ENCODE data around the gene SLC10A7. TPM values are rescaled to one million over a fixed set of nuclear protein-coding genes. Genes with fewer than 3 reads are reported as not detected.

Gene SLC10A7
- total RNA-seq, 4 donors from 2014 or later = 5.6 to 12.8 (median 6.8) TPM

- Histone ChIP-seq H3K36me3 (peaks cover 0 to 31% of the 10 kb centered on the region in 2 donors), H3K4me1 (peaks cover 0 to 8% (median 0%) of the 10 kb centered on the region in 3 donors), H3K4me3 (no peak overlapping the region), H3K27me3 (no peaks in the 10 kb centered on the region), H3K9me3 (no peaks in the 10 kb centered on the region), H3K27ac (no peak overlapping the region)
- 60 to 63% methylated on average over 3 of the region's 3 CpGs for WGBS, 2 donors (ENCODE audit: low coverage in 1 of 2)
- TF ChIP-seq EP300 (IDR thresholded peaks at IDR 0.05) (no peak), CTCF (IDR thresholded peaks at IDR 0.05) (no peak), POLR2A (IDR thresholded peaks at IDR 0.05) (no peak), POLR2AphosphoS5 (IDR thresholded peaks at IDR 0.05) (no peak)
- ATAC-seq = no peak
Observed at GRCh38 chr4:146283758-146284651, 237.7 kb downstream of the SLC10A7 start.

- H3K27me3 ChIP-seq = no peaks in the 10 kb centered on the region
- TF ChIP-seq POLR2A (IDR thresholded peaks at IDR 0.05) = no peak
Observed at GRCh38 chr4:146282657-146283056, 239.1 kb downstream of the SLC10A7 start.

GRCh38 chr4:146278986-146279385 is 242.8 kb downstream of the SLC10A7 start:
- Histone ChIP-seq H3K4me1 (peaks cover 0 to 8% (median 0%) of the 10 kb centered on the region in 3 donors), H3K4me3 (no peak overlapping the region), H3K27me3 (no peaks in the 10 kb centered on the region), H3K27ac (no peak overlapping the region), H3K36me3 (no peaks in the 10 kb centered on the region), H3K9me3 (no peaks in the 10 kb centered on the region)
- no peak for ATAC-seq
- TF ChIP-seq CTCF (IDR thresholded peaks at IDR 0.05) (no peak), POLR2AphosphoS5 (IDR thresholded peaks at IDR 0.05) (no peak), EP300 (IDR thresholded peaks at IDR 0.05) (no peak), POLR2A (IDR thresholded peaks at IDR 0.05) (no peak)
- WGBS, 2 donors (ENCODE audit: low coverage in 1 of 2) = 62 to 83% methylated on average over 1 of the region's 1 CpG

More at GRCh38 chr4:146282657-146283056, 239.1 kb downstream of the SLC10A7 start:
- no peak overlapping the region for H3K4me3 ChIP-seq
- no peak for ATAC-seq
- peaks cover 0 to 21% of the 10 kb centered on the region in 2 donors for H3K36me3 ChIP-seq
- H3K4me1 ChIP-seq = peaks cover 0 to 8% (median 0%) of the 10 kb centered on the region in 3 donors
- H3K27ac ChIP-seq = no peak overlapping the region
- no peaks in the 10 kb centered on the region for H3K9me3 ChIP-seq

GRCh38 chr4:146275370-146275769 is 246.4 kb downstream of the SLC10A7 start:
- no peaks in the 10 kb centered on the region for H3K36me3 ChIP-seq
- no peak overlapping the region for H3K27ac ChIP-seq
- no peak overlapping the region for H3K4me3 ChIP-seq
- no peak for ATAC-seq
- H3K27me3 ChIP-seq = no peaks in the 10 kb centered on the region
- H3K4me1 ChIP-seq = no peaks in the 10 kb centered on the region
- no peaks in the 10 kb centered on the region for H3K9me3 ChIP-seq
- TF ChIP-seq CTCF (IDR thresholded peaks at IDR 0.05) = no peak
- TF ChIP-seq POLR2AphosphoS5 (IDR thresholded peaks at IDR 0.05) = no peak
- no peak for TF ChIP-seq POLR2A (IDR thresholded peaks at IDR 0.05)
- TF ChIP-seq EP300 (IDR thresholded peaks at IDR 0.05) = no peak

- H3K27me3 ChIP-seq = no peaks in the 10 kb centered on the region
- no peaks in the 10 kb centered on the region for H3K36me3 ChIP-seq
- H3K4me1 ChIP-seq = no peaks in the 10 kb centered on the region
- TF ChIP-seq POLR2AphosphoS5 (IDR thresholded peaks at IDR 0.05) (no peak), POLR2A (IDR thresholded peaks at IDR 0.05) (no peak), EP300 (IDR thresholded peaks at IDR 0.05) (no peak), CTCF (IDR thresholded peaks at IDR 0.05) (no peak)
- 100% methylated on average over 1 of the region's 1 CpG for WGBS, 2 donors (ENCODE audit: low coverage in 1 of 2)
- ATAC-seq = no peak
- no peak overlapping the region for H3K4me3 ChIP-seq
- H3K27ac ChIP-seq = no peak overlapping the region
- no peaks in the 10 kb centered on the region for H3K9me3 ChIP-seq
Observed at GRCh38 chr4:146274774-146275173, 247.0 kb downstream of the SLC10A7 start.
